HG02571 (cell line): Measurements from ENCODE around the gene SLC16A7.

Source experiments
- ATAC-seq: cut with Tn5 transposase; IDR thresholded peaks from one replicate; pipeline ENCODE4 v1.9.1; 2021; ENCODE audit warnings: mild to moderate bottlenecking, moderate library complexity; ENCODE audit not compliant: unreplicated experiment

SLC16A7 gene

DNA sequence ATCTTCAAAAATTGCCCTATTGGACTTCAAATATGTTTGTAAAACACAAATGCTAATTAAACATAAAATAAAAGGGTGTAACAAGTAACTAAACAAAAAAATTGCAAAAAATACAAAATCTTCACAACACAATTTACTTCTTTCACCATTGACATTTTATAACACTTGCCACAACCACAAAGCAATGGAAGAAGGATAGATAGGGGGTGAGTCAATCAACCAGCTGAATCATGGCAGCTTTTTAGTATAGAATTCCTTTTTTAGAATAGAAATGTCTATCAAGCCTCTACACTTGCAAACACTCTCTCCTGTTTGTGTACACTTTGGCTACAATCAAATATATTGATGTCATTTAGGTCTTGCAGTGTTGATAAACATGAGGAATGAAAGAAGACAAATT lies 232.7 kb downstream of the SLC16A7 start:
- ATAC-seq = no peak

DNA sequence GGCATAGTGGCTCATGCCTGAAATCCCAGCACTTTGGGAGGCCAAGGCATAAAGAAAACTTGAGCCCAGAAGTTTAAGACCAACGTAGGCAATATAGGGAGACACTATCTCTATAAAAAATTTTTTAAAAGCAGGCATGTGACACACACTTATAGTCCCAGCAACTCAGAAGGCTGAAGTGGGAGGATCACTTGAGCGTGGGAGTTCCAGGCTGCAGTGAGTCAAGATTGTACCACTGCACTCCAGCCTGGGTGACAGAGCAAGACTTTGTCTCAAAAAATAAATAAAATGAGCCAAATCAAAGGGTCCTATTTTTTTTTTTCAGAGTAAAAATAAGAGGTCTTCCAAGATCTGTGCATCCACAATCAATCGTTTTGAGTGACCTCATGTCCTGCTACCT lies 237.6 kb downstream of the SLC16A7 start:
- ATAC-seq = no peak

DNA sequence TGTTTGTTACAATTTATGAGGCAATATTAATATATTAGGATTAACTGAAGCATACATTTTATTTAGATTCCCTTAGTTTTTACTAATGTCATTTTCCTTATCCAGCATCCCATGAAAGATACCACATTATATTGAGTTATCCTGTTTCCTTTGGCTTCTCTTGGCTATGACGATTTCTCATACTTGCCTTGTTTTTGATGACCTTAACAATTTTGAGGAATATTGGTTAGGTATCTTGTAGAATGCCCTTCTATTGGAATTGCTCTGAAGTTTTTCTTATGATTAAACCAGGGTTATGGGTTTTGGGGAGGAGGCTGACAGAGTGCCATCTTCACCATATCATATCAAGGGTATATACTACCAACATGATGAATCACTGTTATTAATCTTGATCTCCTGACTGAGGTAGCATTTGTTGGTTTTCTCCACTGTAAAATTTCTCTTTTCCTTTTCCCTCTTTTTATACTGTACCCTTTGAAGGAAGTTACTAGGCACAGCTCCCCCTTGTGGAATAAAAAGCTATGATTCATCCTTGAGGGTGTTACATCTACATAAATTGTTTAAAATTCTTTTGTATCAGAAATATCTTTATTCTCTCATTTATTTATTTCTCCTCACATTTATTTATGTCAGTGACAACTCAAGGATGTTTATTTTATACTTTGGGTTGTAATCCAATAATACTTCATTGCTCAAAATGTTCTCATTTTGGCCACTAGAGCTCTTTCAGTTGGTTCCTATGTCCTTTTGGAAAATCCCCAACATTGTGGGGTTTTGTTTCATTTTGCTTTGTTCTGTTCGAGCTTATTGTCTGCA lies 239.0 kb downstream of the SLC16A7 start:
- ATAC-seq = no peak
